Glomerular visceral epithelial cell (primary cell): ENCODE data around the gene TRMU.
"Not testable (repeated sequence)": the region's sequence is repeated elsewhere in the genome, so short reads cannot be mapped to it uniquely, and the experiment has no call there.

Experiments
- DNase-seq: peaks from one replicate; pipeline ENCODE4 v3.0.0-alpha.2; 2016; ENCODE audit errors: extremely low spot score

Gene TRMU

GRCh38 chr22:46387748-46388147, 52.2 kb downstream of the TRMU start:
- DNase-seq: no peak

GRCh38 chr22:46388647-46389046, 53.1 kb downstream of the TRMU start:
- no peak for DNase-seq

- no peak for DNase-seq
These were observed 53.6 kb downstream of the TRMU start for GRCh38 chr22:46389081-46389480.

GRCh38 chr22:46390105-46390651, 54.7 kb downstream of the TRMU start:
- DNase-seq: no peak

- no peak for DNase-seq
These were observed 55.3 kb downstream of the TRMU start for GRCh38 chr22:46390652-46391301.

DNA sequence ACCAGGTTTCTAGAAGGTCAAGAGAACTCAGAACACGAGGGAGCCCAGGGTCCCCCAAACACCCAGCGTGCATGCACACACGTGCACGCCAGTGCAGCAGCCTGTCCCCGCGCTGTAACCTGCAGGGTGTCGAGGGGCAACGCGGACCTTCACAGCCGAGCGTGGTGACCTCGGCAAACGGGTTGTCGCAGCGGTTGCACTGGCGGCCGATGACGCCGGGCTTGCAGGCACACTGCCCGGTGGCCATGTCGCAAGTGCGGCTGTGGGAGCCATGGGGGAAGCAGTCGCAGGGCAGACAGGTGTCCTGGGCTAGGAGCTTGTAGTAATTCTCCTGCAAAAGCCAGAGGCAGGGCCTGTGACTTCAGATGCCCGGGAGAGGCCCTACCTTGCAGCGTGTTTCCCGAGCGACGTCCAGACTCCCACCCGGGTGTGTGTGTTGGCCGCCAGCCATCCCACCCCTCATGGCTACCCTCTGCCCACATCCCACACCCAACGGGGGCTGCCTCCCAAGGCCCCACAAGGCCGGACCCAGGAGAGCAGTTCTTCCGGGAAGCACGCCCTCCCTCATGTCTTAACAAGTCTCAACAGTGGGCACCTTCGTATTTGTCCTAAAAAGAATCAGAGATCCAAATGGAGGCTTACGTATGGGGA, 56.1 kb downstream of the TRMU start:
- no peak for DNase-seq

GRCh38 chr22:46392137-46392844, 56.8 kb downstream of the TRMU start:
- DNase-seq: no peak

DNA sequence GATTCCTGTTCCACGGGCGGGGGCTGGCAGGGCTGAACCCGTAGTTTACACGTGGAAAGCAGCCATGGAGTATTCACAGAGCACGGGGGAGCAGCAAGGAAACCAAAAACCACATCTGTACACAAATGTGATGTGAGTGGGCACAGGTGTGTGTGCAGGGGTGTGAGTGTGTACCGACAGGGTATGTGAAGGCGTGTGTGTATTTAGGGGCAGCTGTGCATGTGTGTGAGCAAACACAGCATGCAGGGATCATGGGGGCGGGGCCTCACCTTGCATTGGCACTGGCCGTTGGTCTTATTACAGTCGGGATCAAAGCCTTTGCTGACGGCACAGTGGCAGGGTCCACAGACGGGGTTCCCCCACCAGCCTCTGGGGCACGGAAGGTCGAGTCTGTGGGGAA, 58.4 kb downstream of the TRMU start:
- DNase-seq: no peak

DNA sequence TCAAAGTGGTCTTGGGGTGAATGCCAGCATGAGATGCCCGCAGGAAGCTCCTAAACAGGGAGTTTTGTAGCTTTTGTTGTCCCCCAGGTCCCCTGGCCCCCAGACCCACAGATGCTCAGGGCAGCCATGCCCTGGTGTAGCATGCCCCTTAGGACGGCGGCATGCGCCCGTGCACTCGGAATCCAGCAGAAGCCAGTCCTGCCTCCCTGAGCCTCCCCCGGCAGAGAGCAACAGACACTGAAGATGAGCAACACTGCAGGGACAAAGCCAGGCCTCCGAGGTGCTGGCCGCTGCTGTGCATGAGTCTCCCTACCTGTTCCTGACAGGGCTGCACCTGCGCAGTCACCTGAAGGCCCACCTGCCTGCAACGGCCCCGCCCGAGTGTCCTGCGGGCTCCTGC, 59.1 kb downstream of the TRMU start:
- no peak for DNase-seq

DNA sequence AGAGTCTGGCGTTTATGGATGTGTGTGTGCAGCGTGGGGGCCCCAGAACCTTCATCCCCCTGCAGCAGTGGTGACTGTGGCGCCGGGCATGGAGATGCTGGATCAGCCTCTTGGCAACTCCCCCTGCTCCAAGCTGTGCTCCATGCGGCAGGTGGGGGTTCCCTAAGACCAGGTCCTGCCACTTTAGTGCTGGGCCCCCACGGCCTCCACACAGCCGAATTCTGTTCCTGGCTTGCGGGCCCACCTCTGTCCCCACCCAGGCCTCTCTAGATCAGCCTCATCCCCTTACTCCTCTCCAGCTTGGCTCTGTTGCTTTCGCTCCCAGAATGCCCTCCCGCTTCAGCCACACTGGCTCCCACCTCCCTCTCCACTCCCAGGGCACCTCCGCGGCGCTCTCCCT, 59.6 kb downstream of the TRMU start:
- DNase-seq: no peak

GRCh38 chr22:46397049-46397448, 61.5 kb downstream of the TRMU start:
- DNase-seq: not testable (repeated sequence)

GRCh38 chr22:46397514-46397913, 62.0 kb downstream of the TRMU start:
- no peak for DNase-seq

DNA sequence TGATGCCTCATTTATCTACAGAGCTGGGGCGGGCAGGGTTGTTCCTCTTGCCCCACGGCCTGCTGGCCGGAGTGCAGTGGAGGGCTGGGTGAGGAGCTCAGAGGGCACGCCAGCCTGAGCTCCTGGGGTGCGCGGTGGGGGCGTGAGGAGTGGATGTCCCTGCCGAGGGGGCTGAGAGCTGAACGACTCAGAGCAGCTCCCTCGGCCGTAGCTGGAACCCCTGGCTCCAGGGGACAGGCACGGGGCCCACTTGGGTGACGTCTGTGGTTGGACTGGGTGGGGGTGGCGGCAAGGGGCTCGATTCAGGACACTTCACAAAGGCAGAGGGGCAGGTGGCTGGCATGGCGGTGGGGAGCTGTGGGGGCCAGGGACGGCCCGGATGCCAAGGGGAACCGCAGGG, 62.4 kb downstream of the TRMU start:
- no peak for DNase-seq

GRCh38 chr22:46399251-46400024, 63.9 kb downstream of the TRMU start:
- DNase-seq: no peak

DNA sequence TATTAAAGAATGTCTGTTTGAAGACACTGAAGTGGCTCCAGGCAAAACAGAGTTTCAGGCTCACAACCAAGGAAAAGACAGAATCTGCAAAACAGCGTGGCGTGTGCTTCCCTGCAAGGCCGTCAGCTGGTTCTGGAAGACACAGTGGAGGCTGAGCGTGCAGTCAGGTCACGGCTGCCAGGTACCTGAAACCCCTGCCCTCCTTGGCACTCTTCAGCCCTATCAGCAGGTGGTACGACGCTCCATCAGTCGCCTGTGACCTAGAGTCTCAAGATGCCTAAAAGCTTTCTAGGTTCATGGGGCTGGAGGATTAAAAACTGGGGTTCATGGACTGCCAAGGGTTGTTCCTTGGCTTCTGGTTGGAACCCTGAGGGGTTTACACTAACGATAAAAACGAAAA, 65.9 kb downstream of the TRMU start:
- DNase-seq: no peak

- no peak for DNase-seq
These were observed 67.0 kb downstream of the TRMU start for GRCh38 chr22:46402505-46402904.

GRCh38 chr22:46403880-46404279, 68.4 kb downstream of the TRMU start:
- not testable (repeated sequence) for DNase-seq

- no peak for DNase-seq
These were observed 70.4 kb downstream of the TRMU start for GRCh38 chr22:46405901-46406300.

- no peak for DNase-seq
These were observed 70.8 kb downstream of the TRMU start for GRCh38 chr22:46406349-46406748.

- DNase-seq: no peak
These were observed 71.3 kb downstream of the TRMU start for GRCh38 chr22:46406791-46407190.
